AG04450 (cell line): ENCODE measurements around the gene SNX32. TPM values are rescaled to one million over a fixed set of nuclear protein-coding genes. Genes with fewer than 3 reads are reported as not detected.

Source experiments
- CTCF ChIA-PET: fragments of 300-600, 350-600 bp; formaldehyde crosslinking; extraction: SDS; loops from one replicate; lab custom pipeline; 2022; ENCODE audit warnings: antibody characterized with exemption, inconsistent platforms; lab: Charles Lee
- POLR2A ChIA-PET: fragments of 350-600 bp; formaldehyde crosslinking; extraction: SDS; loops from one replicate; lab custom pipeline; 2021; ENCODE audit warnings: antibody characterized with exemption, inconsistent platforms; lab: Yijun Ruan, JAX
- DNase-seq: peaks from one replicate; pipeline ENCODE4 v3.0.0-alpha.2; 2011; ENCODE audit warnings: low read depth, low spot score
- H3K27ac ChIP-seq: one replicate; pipeline ENCODE4 v1.5.1; 2012; ENCODE audit warnings: low read depth, low read length, control low read depth
- H3K27me3 ChIP-seq: one replicate; pipeline ENCODE4 v1.6.0; 2012; ENCODE audit warnings: low read length; ENCODE audit not compliant: control insufficient read depth, insufficient read depth
- H3K4me3 ChIP-seq: 2 replicates; pipeline ENCODE4 v1.5.1; 2011; ENCODE audit warnings: mild to moderate bottlenecking, low read depth, low read length, control low read depth
- H3K9me3 ChIP-seq: 2 replicates; pipeline ENCODE4 v1.5.1; 2012; ENCODE audit warnings: low read length; ENCODE audit not compliant: control insufficient read depth, insufficient read depth
- CTCF ChIP-seq: IDR thresholded peaks from 2 replicates; pipeline ENCODE4 v1.5.1; 2011; ENCODE audit warnings: low read depth, low read length, control low read depth, inconsistent platforms
- polyA plus RNA-seq: library from polyadenylated mRNA; depleted of rRNA; stranded (reverse); fragments of >200 nt; gene quantifications from 2 replicates; pipeline ENCODE4 v1.2.3, GENCODE V29; 2011

The SNX32 gene
- polyA plus RNA-seq, 1 experiment, result 0.30 TPM

DNA sequence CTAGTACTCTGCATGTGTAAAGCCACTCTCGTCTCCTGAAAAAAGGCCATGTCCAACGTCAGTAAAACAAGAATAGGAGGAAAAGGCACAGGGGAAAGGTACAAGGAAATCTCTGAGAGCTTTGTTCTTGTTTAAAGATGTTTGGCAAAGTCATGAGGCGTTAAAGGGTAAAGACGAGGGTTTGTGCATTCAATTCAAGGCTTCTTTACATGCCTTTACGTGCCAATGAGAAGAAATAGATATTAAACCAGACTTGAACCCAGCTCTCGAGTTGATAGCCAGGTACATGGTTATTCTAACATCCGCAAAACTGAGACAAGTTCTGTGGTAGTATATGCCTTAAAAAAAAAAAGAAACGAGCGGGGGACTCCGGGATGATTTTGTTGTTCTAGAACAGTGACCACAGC, 24.9 kb downstream of the SNX32 start:
- ChIA-PET POLR2A (interaction anchor here (0.6 to 2.9 kb wide), 28 partner anchors 9 to 725 kb away, joined by 3 to 65 read pairs (median 4); partner anchors contain the start of genes BANF1, CCDC85B, EFEMP2 and EIF1AD), CTCF (interaction anchor here (0.7 to 3.1 kb wide), 4 partner anchors 10 to 201 kb away, joined by 4 to 39 read pairs (median 36); partner anchors contain the start of genes CCDC85B and FIBP)
- Histone ChIP-seq H3K27me3 (no peaks in the 10 kb centered on the region), H3K4me3 (peak overlapping the region; percentile 68), H3K9me3 (no peaks in the 10 kb centered on the region; the same call in 1 of the 2 replicates), H3K27ac (peak overlapping the region; percentile 99)
- no peak for DNase-seq
- TF ChIP-seq CTCF, result no peak

GRCh38 chr11:65859095-65859811, 25.5 kb downstream of the SNX32 start:
- H3K27me3 ChIP-seq, result no peaks in the 10 kb centered on the region
- TF ChIP-seq CTCF, result peak; percentile 28; the same call in 1 of the 2 replicates
- DNase-seq, result peak; percentile 97
- CTCF ChIA-PET, result interaction anchor here (0.7 to 3.1 kb wide), 27 partner anchors 10 to 243 kb away, joined by 3 to 39 read pairs (median 4); partner anchors contain the start of genes CCDC85B, FIBP, KAT5 and RNASEH2C
- no peaks in the 10 kb centered on the region; the same call in 1 of the 2 replicates for H3K9me3 ChIP-seq
- H3K4me3 ChIP-seq, result peak overlapping the region; percentile 93
- POLR2A ChIA-PET, result interaction anchor here (0.5 to 2.9 kb wide), 20 partner anchors 9 to 436 kb away, joined by 3 to 65 read pairs (median 4); partner anchors contain the start of genes CCDC85B, EFEMP2, FIBP and KAT5
- H3K27ac ChIP-seq, result peak overlapping the region; percentile 99

GRCh38 chr11:65859812-65860277, 26.1 kb downstream of the SNX32 start:
- no peak for TF ChIP-seq CTCF
- DNase-seq, result no peak

GRCh38 chr11:65860278-65861164, 26.8 kb downstream of the SNX32 start, which contains the start of gene MUS81:
TSS of gene MUS81 (plus strand) at chr11:65860433. CDS start at chr11:65860754, 321 bp downstream.
- POLR2A ChIA-PET, result interaction anchor here (0.6 to 2.9 kb wide), 13 partner anchors 8 to 301 kb away, joined by 3 to 65 read pairs (median 6); partner anchors contain the start of genes CCDC85B, EFEMP2, FIBP and KAT5
- Histone ChIP-seq H3K4me3 (peak within 1 kb of the TSS; percentile 93), H3K27me3 (no peaks in the 10 kb centered on the region), H3K27ac (peak within 1 kb of the TSS; percentile 99), H3K9me3 (no peaks in the 10 kb centered on the region; the same call in 1 of the 2 replicates)
- CTCF ChIA-PET, result interaction anchor here (0.5 to 3.1 kb wide), 33 partner anchors 8 to 707 kb away, joined by 3 to 39 read pairs (median 4); partner anchors contain the start of genes BANF1, CCDC85B, FIBP and KAT5
- peak; percentile 81 for TF ChIP-seq CTCF
- DNase-seq, result peak; percentile 94

More at GRCh38 chr11:65859812-65860277, 26.1 kb downstream of the SNX32 start:
- Histone ChIP-seq H3K9me3 (no peaks in the 10 kb centered on the region; the same call in 1 of the 2 replicates), H3K27me3 (no peaks in the 10 kb centered on the region), H3K27ac (peak overlapping the region; percentile 99), H3K4me3 (peak overlapping the region; percentile 93)
- CTCF ChIA-PET, result interaction anchor here (0.5 to 3.1 kb wide), 32 partner anchors 9 to 706 kb away, joined by 3 to 39 read pairs (median 4); partner anchors contain the start of genes BANF1, CCDC85B, FIBP and KAT5
- POLR2A ChIA-PET, result interaction anchor here (0.5 to 2.9 kb wide), 19 partner anchors 9 to 208 kb away, joined by 3 to 65 read pairs (median 4); partner anchors contain the start of genes CCDC85B, EFEMP2, FIBP and KAT5
